ENCODE measurements around the gene EPO.
A peak's percentile ranks its signal among the peaks of the same experiment; 100 is the strongest.
"Not testable (repeated sequence)": the region's sequence is repeated elsewhere in the genome, so short reads cannot be mapped to it uniquely, and the experiment has no call there.

The EPO gene

DNA sequence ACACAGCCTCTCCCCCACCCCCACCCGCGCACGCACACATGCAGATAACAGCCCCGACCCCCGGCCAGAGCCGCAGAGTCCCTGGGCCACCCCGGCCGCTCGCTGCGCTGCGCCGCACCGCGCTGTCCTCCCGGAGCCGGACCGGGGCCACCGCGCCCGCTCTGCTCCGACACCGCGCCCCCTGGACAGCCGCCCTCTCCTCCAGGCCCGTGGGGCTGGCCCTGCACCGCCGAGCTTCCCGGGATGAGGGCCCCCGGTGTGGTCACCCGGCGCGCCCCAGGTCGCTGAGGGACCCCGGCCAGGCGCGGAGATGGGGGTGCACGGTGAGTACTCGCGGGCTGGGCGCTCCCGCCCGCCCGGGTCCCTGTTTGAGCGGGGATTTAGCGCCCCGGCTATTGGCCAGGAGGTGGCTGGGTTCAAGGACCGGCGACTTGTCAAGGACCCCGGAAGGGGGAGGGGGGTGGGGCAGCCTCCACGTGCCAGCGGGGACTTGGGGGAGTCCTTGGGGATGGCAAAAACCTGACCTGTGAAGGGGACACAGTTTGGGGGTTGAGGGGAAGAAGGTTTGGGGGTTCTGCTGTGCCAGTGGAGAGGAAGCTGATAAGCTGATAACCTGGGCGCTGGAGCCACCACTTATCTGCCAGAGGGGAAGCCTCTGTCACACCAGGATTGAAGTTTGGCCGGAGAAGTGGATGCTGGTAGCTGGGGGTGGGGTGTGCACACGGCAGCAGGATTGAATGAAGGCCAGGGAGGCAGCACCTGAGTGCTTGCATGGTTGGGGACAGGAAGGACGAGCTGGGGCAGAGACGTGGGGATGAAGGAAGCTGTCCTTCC, 620 bp downstream of the EPO start:
- Histone ChIP-seq H3K9me3 (peaks cover 15% of the 10 kb centered on the region), H3K27me3 (peaks cover 43% of the 10 kb centered on the region), H3K9ac (no peak overlapping the region), H3K4me1 (peaks cover 13% of the 10 kb centered on the region), H3K4me3 (no peak overlapping the region), H3K27ac (no peak overlapping the region), H3K36me3 (no peaks in the 10 kb centered on the region), H3K4me2 (peak overlapping the region; percentile 74), H4K20me1 (no peaks in the 10 kb centered on the region)
- TF ChIP-seq Cebpa-rat (IDR thresholded peaks at IDR 0.05), result no peak

- Histone ChIP-seq H3K9me3 (peaks cover 15% of the 10 kb centered on the region), H3K4me1 (peaks cover 13% of the 10 kb centered on the region), H3K4me3 (no peak overlapping the region), H4K20me1 (no peaks in the 10 kb centered on the region), H3K27me3 (peaks cover 43% of the 10 kb centered on the region), H3K9ac (no peak overlapping the region), H3K4me2 (no peak overlapping the region), H3K27ac (no peak overlapping the region), H3K36me3 (no peaks in the 10 kb centered on the region)
- TF ChIP-seq Cebpa-rat (IDR thresholded peaks at IDR 0.05), result no peak
These were observed 1.2 kb downstream of the EPO start for GRCh38 chr7:100721505-100721812.

DNA sequence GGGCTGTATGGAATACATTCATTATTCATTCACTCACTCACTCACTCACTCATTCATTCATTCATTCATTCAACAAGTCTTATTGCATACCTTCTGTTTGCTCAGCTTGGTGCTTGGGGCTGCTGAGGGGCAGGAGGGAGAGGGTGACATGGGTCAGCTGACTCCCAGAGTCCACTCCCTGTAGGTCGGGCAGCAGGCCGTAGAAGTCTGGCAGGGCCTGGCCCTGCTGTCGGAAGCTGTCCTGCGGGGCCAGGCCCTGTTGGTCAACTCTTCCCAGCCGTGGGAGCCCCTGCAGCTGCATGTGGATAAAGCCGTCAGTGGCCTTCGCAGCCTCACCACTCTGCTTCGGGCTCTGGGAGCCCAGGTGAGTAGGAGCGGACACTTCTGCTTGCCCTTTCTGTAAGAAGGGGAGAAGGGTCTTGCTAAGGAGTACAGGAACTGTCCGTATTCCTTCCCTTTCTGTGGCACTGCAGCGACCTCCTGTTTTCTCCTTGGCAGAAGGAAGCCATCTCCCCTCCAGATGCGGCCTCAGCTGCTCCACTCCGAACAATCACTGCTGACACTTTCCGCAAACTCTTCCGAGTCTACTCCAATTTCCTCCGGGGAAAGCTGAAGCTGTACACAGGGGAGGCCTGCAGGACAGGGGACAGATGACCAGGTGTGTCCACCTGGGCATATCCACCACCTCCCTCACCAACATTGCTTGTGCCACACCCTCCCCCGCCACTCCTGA, 2.4 kb downstream of the EPO start:
- Histone ChIP-seq H3K36me3 (no peaks in the 10 kb centered on the region), H3K4me3 (no peak overlapping the region), H3K27me3 (peaks cover 43% of the 10 kb centered on the region), H3K4me2 (no peak overlapping the region), H3K9me3 (peaks cover 13% of the 10 kb centered on the region), H3K27ac (no peak overlapping the region), H3K4me1 (peaks cover 13% of the 10 kb centered on the region), H3K9ac (no peak overlapping the region), H4K20me1 (no peaks in the 10 kb centered on the region)
- no peak for TF ChIP-seq Cebpa-rat (IDR thresholded peaks at IDR 0.05)

DNA sequence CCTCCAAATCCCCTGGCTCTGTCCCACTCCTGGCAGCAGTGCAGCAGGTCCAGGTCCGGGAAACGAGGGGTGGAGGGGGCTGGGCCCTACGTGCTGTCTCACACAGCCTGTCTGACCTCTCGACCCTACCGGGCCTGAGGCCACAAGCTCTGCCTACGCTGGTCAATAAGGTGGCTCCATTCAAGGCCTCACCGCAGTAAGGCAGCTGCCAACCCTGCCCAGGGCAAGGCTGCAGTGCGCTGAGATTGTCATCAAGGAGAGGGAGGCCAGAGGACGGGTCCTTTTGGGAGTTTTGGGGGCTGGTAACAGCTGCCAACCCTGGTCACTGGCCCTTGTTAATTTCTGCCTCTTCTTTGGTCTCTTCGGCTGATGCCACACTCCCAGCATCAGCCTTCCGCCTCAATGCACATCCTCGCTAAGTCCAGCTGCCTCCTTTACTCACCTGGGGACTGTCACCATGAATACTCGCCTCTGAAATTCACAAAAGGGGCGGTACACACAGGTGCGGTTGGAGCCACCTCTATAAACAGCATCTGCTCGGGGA, 3.5 kb downstream of the EPO start:
- H3K4me1 ChIP-seq, result peaks cover 13% of the 10 kb centered on the region
- H3K27me3 ChIP-seq, result peaks cover 43% of the 10 kb centered on the region
- H3K9ac ChIP-seq, result no peak overlapping the region
- H3K36me3 ChIP-seq, result no peaks in the 10 kb centered on the region
- H3K9me3 ChIP-seq, result peaks cover 6% of the 10 kb centered on the region; the same call in 1 of the 2 replicates
- H3K4me2 ChIP-seq, result no peak overlapping the region
- no peak for TF ChIP-seq Cebpa-rat (IDR thresholded peaks at IDR 0.05)
- H4K20me1 ChIP-seq, result no peaks in the 10 kb centered on the region
- no peak overlapping the region for H3K27ac ChIP-seq
- H3K4me3 ChIP-seq, result no peak overlapping the region

- peaks cover 13% of the 10 kb centered on the region for H3K4me1 ChIP-seq
- H3K27ac ChIP-seq, H3K4me3 ChIP-seq, H3K9me3 ChIP-seq, H3K4me2 ChIP-seq, H3K36me3 ChIP-seq, H3K9ac ChIP-seq, H4K20me1 ChIP-seq: not testable (repeated sequence)
- H3K27me3 ChIP-seq, result peaks cover 41% of the 10 kb centered on the region
These were observed 4.1 kb downstream of the EPO start for GRCh38 chr7:100724364-100724763.

DNA sequence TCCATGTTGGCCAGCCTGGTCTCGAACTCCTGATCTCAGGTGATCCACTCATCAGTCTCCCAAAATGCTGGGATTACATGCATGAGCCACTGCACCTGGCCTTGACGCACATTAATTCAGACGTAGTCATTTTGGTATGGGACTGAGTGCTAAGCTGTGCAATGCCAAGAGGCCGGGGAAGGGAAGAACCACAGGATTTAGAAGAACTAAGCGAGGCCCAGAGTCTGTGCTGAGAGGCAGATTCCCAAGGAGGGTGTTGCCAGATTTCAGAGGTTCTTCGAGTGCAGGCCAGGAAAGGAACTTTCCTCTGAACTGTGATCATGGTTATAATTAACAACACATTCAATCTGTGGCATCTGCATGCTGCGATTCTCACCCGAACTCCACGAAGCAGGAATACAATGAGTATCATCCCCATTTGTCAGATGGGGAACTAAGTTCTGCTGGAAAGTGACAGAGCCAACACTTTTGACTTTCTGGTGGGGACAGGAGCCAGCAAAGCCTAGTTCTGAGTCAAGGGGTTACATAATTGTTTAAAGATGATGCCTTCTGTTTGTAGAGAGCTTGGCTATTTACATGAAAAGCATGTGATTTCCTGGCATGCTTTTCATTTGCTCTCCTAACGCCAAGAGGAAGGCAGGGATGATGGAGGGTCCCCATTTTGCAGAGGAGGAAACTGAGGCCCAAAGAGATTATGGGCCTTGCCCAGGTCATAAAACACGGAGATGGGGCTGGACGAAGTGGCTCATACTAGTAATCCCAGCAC, 6.9 kb downstream of the EPO start:
- H3K4me1 ChIP-seq, result no peaks in the 10 kb centered on the region

GRCh38 chr7:100728196-100728595, 7.9 kb downstream of the EPO start:
- no peak overlapping the region for H3K4me2 ChIP-seq
- H3K27ac ChIP-seq, result no peak overlapping the region
- peaks cover 3% of the 10 kb centered on the region; the same call in 1 of the 2 replicates for H3K27me3 ChIP-seq
- H3K36me3 ChIP-seq, result no peaks in the 10 kb centered on the region
- no peak overlapping the region for H3K4me3 ChIP-seq
- no peak overlapping the region for H3K9ac ChIP-seq
- TF ChIP-seq Cebpa-rat (IDR thresholded peaks at IDR 0.05), result no peak
- no peaks in the 10 kb centered on the region for H3K4me1 ChIP-seq
- H3K9me3 ChIP-seq, result no peaks in the 10 kb centered on the region
- H4K20me1 ChIP-seq, result no peaks in the 10 kb centered on the region

More for the DNA sequence above, 6.9 kb downstream of the EPO start:
- TF ChIP-seq Cebpa-rat (IDR thresholded peaks at IDR 0.05), result no peak
- Histone ChIP-seq H3K9ac (0 out of 2 replicates have a peak overlapping the region, but pooled peaks have one; percentile 8), H3K4me2 (no peak overlapping the region), H3K27ac (no peak overlapping the region), H3K27me3 (peaks cover 13% of the 10 kb centered on the region; the same call in 1 of the 2 replicates), H4K20me1 (no peaks in the 10 kb centered on the region), H3K9me3 (no peaks in the 10 kb centered on the region), H3K36me3 (no peaks in the 10 kb centered on the region), H3K4me3 (no peak overlapping the region)

DNA sequence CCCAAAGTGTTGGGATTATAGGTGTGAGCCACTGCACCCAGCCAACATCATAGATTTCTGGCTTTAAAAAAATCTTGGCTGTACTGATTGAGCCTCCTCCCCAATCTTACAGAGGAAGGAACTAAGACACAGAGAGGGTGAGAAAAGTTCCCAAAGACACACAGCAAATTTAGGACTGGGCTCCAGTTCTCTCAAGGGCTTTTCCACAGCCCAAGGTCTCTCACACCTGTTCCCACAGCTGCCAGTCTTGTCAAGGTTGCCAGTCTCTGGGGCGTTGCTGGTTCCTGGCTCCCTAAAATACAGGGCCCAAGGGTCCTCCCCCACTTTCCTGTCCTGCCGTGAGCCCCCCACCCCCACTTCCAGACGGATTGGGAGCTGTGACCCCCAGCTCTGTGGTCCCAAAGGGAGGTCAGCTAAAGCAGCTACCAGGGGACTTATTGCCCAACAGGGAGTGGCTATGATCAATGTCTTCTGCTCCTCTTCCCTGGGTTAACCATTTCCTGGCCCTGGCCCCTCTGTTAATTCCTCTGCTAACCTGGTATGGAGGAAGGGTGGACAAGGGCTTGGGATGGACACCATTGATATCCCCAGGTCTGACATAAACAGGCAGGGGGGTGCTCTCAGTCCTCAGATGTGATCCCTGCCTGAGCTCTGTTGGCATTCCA, 10.0 kb downstream of the EPO start:
- Histone ChIP-seq H3K36me3 (no peaks in the 10 kb centered on the region), H3K27me3 (no peaks in the 10 kb centered on the region), H3K9ac (no peak overlapping the region), H3K9me3 (no peaks in the 10 kb centered on the region), H3K27ac (no peak overlapping the region), H3K4me3 (no peak overlapping the region), H4K20me1 (no peaks in the 10 kb centered on the region), H3K4me2 (no peak overlapping the region), H3K4me1 (no peaks in the 10 kb centered on the region)
- TF ChIP-seq Cebpa-rat (IDR thresholded peaks at IDR 0.05), result no peak

DNA sequence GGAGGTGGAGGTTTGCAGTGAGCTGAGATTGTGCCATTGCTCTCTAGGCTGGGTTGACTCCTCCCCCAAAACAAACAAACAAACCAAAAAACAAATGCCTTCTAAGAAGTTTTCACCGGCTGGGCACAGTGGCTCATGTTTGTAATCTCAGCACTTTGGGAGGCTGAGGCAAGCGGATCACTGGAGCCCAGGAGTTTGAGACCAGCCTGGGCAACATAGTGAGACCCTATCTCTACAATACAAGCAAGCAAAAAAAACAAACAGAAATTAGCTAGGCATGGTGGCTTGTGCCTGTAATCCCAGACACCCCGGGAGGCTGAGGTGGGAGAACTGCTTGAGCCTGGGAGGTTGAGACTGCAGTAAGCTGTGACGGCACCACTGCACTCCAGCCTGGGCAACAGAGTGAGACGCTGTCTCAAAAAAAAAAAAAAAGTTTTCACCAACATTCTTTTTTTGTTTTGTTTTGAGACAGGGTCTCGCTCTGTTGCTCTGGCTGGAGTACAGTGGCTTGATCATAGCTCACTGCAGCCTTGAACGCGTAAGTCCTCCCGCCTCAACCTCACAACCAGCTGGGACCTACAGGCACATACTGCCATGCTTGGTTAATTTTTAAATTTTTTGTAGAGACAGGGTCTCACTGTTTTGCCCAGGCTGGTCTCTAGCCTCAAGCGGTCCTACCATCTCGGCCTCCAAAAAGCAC, 11.8 kb downstream of the EPO start:
- Histone ChIP-seq H3K36me3 (no peaks in the 10 kb centered on the region), H4K20me1 (no peaks in the 10 kb centered on the region), H3K9ac (no peak overlapping the region), H3K4me1 (no peaks in the 10 kb centered on the region), H3K4me3 (no peak overlapping the region), H3K9me3 (no peaks in the 10 kb centered on the region), H3K4me2 (no peak overlapping the region), H3K27ac (no peak overlapping the region), H3K27me3 (no peaks in the 10 kb centered on the region)
- TF ChIP-seq Cebpa-rat (IDR thresholded peaks at IDR 0.05), result no peak

Measured in BLaER1 (cell line).